IMR-90 (cell line): ENCODE data around the gene EEPD1.

ENCODE experiments used
- CTCF ChIP-seq: conservative IDR thresholded peaks from 2 replicates; pipeline ENCODE4 v1.5.1; 2012; ENCODE audit warnings: mild to moderate bottlenecking, low read depth, low read length, improper control_type of control experiment
- FOS ChIP-seq: fragments of 150-350 bp; IDR thresholded peaks from 2 replicates; pipeline ENCODE4 v1.6.1; 2016; ENCODE audit warnings: low read depth, low read length
- NFE2L2 ChIP-seq: fragments of 150-350 bp; IDR thresholded peaks from 2 replicates; pipeline ENCODE4 v1.6.1; 2016; ENCODE audit warnings: low read depth, mild to moderate bottlenecking, low read length
- POLR2A ChIP-seq: IDR thresholded peaks from 2 replicates; pipeline ENCODE4 v1.6.1; 2012; ENCODE audit warnings: mild to moderate bottlenecking, low read depth, low read length
- SMC3 ChIP-seq: fragments of 150-350 bp; IDR thresholded peaks from 2 replicates; pipeline ENCODE4 v1.6.1; 2016; ENCODE audit warnings: low read depth, mild to moderate bottlenecking, antibody characterized with exemption, low read length, moderate library complexity
- TF ChIP-seq, protein P1 (sequence below): fragments of 150-350 bp; IDR thresholded peaks from 2 replicates; pipeline ENCODE4 v1.6.1; 2017; ENCODE audit warnings: mild to moderate bottlenecking, antibody characterized with exemption, low read length, low read depth

GRCh38 chr7:36264913-36265516 is 112.0 kb downstream of the EEPD1 start:
- TF ChIP-seq POLR2A (no peak), CTCF (no peak), SMC3 (no peak), FOS (no peak), NFE2L2 (no peak)
- TF ChIP-seq, protein P1, sequence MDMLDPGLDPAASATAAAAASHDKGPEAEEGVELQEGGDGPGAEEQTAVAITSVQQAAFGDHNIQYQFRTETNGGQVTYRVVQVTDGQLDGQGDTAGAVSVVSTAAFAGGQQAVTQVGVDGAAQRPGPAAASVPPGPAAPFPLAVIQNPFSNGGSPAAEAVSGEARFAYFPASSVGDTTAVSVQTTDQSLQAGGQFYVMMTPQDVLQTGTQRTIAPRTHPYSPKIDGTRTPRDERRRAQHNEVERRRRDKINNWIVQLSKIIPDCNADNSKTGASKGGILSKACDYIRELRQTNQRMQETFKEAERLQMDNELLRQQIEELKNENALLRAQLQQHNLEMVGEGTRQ: no peak
